Activated effector memory CD4-positive, alpha-beta T cell treated with Interleukin-2 at 50 U/mL for 16 hours (primary cell): ENCODE results near the gene RNF151.
"Not testable (repeated sequence)": the region's sequence is repeated elsewhere in the genome, so short reads cannot be mapped to it uniquely, and the experiment has no call there.

ENCODE experiments used
- DNase-seq: peaks from one replicate; pipeline ENCODE4 v3.0.0-alpha.2; 2020

Gene RNF151, protein sequence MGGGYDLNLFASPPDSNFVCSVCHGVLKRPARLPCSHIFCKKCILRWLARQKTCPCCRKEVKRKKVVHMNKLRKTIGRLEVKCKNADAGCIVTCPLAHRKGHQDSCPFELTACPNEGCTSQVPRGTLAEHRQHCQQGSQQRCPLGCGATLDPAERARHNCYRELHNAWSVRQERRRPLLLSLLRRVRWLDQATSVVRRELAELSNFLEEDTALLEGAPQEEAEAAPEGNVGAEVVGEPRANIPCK

DNA sequence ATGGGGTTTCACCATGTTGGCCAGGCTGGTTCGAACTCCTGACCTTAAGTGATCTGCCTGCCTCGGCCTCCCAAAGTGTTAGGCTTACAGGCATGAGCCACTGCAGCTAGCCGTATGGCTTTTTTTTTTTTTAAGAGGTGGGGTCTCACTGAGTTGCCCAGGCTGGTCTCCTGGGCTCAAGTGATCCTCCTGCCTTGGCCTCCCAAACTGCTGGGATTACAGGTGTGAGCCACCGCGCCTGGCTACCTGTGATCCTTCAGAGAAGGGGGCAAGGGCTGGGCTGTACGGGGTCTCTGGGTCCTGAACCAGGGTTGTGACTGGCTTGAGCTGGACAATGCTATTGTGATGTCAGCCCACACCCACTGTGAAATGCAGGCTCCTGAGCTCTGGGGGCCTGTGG, at the start of gene RNF151:
Gene RNF151, plus strand, starts transcription at position 397 of the 400 bp plus-strand sequence. CDS start 26 bp downstream, outside the sequence.
- no peak for DNase-seq

DNA sequence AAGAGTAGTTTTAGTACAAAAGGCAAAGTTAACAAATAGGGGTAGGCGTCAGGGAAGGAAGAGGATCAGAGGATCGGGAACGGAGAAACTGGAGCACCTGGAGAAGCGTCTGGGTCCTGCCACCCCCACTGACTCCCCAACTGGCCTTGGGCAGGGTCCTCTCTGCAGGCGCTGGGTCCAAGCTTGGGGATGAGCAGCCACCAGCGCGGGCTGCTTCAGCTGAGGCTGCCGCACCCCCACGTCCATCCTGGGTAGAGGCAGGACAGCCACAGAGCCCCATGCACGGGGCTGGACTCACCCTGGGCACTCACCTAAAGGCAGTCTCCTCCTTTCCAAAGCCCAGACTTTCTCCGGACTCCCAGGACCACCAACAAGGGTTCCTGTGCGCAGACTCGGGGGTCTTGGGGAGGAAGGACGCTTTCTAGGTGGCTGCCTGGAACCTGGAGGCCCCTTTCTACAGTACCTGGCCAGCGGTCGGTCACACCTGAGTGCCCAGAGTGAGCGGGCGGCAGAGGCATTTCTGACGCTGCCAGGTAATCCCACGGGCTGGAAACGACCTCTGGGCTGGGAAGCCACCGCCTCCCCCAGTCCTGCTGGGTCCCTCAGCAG, 49.5 kb upstream of the RNF151 start:
- no peak for DNase-seq

DNA sequence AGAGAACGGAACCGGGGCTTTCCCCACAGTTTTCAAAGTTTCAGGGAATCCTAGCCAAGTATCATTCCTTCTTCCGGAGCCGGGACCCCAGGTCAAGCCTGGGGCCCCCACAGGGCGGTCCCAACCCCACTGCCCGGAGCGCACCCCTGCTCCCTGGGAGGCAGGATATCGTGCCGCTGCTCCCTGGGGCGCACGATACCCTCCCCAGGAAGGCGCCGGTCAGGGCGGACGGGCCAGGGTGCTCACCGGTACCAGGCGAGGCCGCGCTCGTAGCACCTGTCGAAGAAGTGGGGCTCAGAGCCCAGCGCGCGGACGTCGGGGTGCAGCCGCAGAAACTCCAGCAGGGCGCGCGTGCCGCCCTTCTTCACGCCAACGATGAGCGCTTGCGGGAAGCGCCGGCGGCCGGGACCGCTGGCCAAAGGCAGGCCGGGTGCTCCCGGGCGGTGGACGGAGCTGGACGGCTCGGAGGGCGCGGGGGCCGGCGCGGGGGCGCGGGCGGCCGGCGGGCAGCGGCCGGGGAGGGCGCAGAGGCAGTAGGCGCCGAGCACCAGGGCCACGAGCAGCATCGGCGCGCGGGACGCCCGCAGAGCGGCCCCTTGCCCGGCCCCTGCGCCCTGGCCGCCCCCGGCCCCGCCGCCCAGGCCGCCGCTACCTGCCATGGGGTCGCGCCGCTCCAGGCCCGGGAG, 48.8 kb upstream of the RNF151 start:
- no peak for DNase-seq

DNA sequence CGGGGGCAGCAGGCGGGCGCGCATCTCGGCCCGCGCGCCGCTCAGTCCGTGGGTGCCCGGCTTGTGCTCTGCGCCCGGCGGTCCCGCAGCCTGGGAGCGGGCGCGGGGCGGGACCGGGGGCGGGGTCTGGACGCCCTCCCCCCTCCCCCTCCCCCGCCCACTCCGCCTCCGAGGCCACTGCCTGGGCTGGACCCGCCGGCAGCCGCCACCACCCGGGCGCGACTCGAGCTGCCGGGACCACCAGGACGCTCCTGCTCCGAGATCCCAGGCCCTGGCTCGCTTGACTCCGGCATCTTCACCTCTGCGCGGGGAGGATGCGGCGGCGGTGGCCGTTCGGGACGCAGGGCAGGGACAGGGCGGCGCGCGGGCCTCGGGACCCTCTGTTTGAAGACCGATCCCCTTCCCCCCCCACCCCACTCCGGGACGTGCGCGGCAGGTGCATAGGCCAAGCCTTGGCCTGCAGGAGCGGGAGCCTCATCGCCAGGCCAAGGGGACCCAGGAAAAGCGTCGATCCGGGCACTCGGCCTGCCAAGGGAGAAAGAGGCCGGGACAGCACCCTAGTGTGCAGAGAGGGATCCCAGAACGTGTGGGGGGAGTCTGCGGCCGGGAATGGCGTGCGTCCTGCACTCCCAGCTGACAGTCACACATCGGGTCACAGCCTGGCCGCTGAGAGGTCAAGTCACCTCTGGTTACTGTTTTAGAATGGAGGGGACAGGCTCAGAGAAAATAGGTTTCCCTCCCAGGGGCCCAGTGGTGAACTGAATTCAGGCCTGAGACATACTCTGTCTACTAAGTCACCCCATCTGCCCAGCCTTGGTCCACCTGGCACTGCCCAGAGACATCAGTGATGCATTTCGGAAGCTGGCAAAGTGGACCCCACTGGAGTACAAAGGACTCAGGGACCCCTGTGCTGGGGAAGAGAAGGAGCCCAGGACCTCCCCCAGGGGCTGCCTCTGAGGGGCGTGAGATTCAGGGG, 48.0 kb upstream of the RNF151 start, which contains the start of gene HS3ST6:
Gene HS3ST6, minus strand, starts transcription at position 65 of the 976 bp plus-strand sequence. CDS start 92 bp downstream, outside the sequence.
- DNase-seq: no peak

DNA sequence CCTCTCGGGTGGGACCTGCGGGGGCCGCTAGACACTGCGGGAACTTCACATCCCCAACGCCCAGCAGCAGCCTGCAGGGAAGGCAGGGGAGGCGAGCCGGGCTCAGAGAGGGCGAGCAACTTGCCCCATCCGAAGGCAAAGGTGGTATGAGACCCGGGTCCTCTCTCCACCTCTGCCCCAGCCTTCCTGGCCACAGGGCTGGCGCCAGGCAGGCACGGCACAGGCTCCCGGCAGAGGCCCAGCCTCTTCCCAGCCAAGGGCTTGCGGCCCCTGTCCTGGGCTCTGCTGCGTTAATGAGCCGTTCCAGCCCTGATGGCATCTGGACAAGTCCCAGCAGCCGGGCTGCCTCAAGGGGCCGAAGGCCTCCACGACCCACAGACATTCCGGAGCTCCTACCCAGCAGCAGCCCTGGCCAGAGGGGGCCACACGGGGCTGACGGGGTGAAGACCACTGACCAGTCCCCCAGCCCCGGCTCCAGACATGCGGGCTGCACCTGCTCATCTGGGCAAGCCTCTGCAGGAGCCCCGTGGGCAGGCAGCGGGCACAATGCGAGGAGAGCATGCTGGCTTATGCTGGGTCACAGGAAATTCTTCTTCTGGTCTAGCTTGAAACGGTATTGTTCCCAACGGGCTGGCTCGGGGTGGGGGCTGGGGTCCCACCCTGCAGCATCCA, 47.2 kb upstream of the RNF151 start:
- no peak for DNase-seq

DNA sequence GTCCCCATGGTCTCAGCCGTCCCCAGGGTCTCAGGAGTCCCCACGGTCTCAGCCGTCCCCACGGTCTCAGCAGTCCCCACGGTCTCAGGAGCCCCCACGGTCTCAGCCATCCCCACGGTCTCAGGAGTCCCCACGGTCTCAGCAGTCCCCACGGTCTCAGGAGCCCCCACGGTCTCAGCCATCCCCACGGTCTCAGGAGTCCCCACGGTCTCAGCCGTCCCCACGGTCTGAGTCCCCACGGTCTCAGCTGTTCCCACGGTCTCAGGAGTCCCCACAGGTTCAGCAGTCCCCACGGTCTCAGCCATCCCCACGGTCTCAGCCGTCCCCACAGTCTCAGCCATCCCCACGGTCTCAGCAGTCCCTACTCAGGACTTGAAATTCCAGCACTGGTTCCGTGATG, 46.5 kb upstream of the RNF151 start:
- not testable (repeated sequence) for DNase-seq

DNA sequence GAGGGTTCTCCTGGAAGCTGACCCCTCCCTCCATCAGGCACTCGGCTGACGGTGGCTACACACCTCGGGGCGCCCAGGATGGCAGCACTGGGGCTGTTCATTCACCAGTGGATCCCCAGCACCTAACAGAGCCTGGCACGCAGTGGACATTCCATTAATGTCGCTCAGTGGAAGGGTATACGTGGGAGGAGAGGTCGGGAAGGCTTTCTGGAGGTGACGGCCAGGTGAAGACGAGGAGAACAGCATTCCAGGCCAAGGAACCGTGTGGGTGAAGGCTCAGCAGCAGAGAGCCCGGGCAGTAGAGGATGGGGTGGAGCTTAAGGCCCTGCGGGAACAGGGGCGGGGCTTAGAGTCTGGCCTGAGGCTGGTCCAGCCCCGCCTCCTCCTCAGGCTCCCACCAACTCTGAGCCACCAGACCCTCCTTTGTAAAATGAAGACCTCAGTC, 45.9 kb upstream of the RNF151 start:
- no peak for DNase-seq

DNA sequence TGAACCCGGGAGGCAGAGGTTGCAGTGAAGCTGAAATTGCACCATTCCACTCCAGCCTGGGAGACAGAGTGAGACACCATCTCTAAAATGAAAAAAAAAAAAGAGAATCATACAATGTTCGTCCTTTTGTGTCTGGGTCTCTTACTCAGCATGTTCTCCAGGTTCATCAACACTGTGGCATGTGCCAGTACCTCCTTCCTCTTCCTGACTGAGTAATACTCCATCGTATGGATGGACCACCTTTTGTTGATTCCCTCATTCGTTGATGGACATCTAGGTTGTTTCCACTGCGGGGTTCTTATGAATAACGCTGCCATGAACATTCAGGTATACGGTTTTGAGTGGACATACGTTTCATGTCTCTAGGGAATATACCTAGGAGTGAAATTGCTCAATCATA, 44.3 kb upstream of the RNF151 start:
- DNase-seq: no peak

DNA sequence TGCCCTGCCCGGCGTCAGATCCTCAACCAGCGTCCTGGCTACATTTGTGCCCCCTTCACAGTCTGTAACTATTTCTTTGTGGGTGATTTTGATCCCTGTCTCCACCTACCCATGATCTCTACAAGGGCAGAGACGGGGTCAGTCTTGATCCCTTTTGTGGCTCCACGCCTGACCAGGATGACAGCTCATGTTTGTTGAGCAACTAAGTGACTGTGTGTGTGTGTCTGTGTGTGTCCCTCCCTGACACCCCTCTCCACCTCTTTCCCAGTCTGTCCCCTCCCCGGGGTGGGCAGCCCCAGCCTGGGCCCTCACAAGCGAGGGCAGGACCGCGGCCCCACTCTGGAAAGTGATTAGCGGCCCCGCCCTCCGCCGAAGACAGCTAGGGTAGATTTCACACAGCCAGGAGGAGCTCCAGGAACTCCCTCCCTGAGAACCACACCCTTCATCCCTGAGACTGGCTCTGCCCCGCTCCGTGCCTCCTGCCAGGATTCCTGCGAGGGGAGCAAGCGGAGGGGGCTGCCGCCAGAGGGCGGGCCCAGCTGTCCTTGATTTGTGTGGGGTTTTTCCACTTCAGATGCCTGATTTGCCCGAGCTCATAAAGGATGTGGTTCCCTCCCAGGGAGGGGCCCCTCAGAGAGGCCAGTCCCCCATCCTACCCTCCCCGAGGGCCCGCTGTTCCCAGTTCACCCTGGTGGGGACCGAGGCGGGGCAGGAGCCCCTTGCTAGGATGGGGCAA, 43.2 kb upstream of the RNF151 start:
- DNase-seq: no peak

DNA sequence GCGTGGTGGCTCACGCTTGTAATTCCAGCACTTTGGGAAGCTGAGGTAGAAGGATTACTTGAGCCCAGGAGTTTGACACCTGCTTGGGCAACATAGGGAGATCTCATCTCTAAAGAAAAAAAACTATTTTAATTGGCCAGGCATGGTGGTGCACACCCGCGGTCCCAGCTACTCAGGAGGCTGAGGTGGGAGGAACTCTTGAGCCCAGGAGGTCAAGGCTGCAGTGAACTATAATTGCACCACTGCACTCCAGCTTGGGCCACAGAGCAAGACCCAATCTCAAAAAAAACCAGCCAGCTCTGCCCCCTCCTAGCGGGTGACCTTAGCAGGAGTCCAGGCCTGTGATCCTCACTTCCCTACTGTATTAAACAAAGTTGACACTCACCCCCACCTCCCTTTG, 42.6 kb upstream of the RNF151 start:
- no peak for DNase-seq

DNA sequence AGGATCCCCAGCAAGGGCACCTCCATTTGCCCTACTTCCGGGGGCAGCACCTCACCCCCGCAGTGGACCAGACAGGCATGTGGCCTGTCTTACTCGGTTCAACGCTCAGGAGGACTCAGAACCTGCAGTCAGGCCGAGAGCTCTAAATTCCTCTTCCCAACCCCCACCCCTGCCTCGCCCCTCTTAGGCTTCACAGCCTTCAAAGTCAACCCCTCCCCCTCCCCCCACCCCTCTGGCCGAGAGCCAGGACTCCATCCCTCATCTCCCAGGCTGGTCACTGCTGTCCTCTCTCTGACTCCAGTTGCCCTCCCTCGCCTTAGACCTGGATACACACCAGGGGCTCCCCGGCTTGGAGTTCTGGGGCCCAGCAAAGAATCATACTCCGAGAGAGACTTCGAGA, 40.4 kb upstream of the RNF151 start:
- DNase-seq: no peak

DNA sequence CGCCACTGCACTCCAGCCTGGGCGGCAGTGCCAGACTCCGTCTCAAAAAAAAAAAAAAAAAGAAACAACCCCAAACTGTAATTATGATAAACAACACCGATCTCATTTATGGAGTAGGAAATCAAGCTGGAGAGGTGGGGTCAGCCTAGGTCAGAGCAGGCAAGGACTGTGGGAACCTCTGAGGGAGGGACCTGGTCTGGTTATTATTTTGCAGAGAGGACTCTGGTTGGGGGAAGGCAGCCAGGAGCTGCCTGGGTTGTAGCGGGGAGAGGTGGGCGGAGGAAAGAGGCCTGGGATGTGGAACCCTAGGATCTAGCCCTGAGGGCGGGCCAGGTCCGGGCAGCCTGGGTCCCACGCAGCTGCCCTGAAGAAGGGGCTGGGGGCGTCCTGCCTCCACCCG, 37.6 kb upstream of the RNF151 start:
- no peak for DNase-seq

DNA sequence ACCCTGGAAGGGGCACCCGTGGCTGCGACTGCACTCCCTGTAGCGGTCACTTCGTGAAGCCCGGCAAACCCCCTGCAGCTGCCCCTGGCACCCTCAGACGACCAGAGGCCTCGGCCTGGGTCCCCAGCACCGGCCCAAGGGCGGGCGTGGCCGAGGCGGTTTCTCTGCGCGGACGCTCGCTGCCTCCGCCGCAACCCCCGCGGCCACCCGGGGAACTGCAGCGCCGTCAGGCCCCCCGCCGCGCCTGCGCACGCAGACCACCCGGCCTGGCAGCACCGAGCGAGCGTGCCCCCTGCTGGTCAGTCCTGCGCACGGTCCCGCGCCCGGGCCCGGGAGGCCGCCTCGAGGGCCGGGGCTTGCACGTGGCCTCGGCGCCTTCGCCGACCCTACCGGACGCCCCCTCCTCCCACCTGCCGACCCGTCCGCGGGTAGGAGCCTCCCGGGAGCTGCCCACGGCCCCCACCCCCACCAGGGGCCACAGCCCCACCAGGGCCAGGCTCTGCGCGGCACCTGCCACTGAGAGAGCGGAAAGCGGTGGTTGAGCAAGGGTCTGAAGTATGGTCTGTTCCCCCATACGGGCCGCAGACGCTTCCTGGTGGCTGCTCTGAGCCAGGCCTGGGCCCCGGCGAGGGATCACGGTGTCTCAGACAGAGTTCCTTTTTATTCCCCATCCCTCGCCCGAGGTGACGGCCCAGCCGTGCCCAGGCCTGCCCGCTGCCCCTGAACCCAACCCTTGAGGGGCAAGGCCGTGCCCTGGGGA, 36.9 kb upstream of the RNF151 start:
- peak; percentile 88 for DNase-seq

DNA sequence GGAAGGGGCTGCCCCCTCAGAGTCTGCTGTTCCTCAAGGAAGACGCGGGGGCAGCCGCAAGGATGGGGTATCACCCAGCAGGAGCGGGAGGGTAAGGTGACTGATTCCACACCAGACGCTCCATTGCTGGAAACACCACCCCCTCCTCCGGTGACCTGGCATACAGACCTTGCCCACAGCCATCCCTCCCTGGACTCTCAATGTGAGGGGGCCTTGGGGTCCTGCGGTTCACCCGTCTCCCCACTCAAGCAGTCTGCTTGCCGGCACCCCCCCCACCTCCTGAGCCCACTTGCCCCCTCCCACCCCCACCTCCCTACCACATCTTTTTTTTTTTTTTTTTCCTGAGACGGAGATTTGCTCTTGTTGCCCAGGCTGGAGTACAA, 36.3 kb upstream of the RNF151 start:
- DNase-seq: no peak

DNA sequence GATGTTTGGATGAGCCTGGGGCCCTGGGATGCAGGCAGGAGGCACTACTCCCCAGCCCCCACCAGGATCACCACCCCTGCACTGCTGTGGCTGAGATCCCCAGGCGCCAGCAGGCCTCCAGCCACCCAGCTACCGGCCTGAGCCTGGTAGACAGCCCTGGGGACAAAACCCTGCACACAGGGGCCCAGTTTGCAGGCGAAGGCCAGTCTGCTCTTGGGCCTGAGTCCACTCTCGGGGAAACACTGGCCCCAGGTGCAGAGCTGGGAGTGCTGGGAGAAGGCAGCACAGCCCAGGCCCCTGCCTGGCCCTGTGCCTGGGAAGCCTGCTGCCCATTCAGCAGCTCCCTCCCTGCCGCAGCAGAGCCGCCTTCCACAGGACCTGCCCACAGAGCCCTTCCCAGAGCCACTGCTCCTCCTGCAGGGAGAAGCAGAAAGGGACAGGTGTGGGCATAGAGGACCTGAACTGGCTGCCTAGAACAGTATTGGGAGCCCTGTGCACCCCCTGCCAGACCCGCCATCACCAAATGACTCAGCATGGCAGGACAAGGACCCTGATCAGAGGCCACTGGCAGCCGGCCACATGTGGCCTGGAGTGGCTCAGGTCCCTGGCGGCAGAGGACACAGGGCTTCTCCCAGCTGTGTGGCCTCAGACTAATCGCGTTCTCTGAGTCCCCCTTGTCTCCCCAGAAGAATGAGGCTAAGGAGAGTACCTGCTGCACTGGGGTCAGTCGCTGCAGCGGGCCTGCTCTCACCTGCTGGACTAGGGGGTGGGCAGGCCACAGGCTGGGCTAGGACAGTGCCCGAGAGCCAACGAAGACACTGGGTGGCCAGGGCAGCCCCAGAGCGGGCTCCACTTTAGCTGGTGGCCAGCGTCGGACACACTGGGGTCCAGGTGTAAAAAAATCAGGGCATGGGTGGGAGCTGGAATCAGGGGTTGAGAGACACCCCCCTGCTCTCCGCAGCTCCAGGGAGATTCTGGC, 34.3 kb upstream of the RNF151 start:
- DNase-seq: no peak

DNA sequence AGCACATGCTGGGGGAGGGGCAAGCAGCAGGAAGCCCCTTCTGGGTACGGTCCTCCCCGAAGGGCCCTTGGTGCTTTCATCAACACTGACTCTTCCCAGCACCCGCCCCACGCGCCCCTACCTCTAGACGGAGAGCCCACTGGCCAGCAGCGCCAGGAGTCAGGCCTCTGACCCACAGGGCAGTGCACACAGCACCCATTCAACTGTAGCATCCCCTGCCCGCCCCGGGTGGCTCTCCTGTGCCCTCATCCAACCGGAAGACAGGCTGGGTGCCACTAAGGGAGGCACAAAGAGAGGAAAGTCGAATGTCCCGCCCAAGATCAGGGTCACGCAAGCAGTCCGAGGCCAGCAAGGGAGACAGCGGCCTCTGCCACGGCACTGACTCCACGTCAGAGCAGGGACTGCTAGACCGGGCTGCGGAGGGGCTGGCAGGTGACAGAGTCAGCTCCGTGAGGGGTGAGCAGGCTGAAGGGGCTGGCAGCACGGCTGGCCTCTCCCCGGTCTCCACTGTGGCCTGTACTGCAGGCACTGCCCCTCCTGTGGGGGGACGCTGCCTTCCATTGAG, 33.5 kb upstream of the RNF151 start:
- DNase-seq: no peak

DNA sequence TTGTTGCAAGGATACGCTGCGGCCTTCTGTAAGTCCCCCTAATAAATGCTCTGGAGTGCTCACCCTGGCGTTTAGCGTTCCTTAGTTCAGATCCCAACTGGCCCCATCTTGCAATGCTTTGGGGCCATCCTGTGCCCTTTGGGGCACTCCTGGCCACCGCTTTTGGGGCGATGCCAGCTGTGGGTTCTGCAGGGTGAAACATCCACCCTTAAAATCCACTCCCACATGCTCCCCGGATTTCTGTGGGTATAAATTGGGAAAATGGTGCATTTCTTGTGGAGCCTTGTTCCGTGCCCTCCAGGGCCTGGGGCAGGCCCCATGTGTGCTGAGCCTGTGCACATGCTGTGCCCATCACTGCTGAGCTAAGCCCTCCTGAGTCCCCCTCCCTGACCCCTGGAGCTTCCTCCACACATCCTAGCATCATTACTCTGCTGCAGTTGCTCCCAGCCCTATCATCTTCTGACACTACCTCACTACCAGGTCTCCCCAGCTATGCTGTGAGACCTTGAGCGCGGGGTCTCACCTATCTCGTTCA, 29.6 kb upstream of the RNF151 start:
- DNase-seq: no peak

DNA sequence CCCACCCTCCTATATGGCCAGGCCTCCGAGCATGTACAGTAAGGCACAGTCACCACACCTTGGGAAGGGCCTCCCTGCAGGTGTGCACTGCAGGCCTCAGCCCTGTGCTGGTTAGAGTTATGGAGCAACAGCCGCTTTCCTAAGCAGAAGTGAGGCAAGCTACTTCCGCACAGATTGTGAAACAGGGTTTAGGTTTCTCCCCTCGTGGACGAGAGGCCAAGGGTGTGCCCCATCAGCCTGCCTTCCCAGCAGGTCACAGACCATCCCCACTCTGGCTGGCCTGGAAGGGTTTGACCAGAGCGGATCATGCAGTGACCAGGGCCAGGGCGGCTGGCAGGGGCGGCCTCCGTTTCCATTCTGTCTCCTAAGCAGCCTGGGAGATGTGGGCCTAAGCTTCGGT, 28.3 kb upstream of the RNF151 start:
- no peak for DNase-seq

DNA sequence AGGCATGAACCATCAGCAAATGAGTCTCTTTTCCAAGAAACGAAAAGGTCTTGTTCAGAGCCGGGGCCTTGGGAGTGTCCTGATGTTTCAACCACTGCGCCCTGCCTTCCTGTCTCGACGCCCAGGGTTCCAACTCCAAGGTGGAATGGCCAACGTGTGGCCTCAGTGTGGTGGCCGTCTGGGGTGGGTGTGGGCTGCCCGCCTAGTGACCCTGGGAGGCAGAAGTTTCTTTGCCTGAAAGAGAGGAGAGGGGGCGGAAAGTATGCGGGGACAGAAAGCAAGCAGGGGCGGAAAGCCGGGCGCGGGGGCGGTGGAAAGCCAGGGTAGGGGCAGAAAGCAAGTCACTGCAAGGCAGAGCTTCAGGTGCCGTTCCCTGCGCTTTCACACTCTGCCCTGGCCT, 27.7 kb upstream of the RNF151 start:
- DNase-seq: no peak
